ENCODE results near the gene ZNF32.
A peak's percentile ranks its signal among the peaks of the same experiment; 100 is the strongest.

ZNF32 gene

DNA sequence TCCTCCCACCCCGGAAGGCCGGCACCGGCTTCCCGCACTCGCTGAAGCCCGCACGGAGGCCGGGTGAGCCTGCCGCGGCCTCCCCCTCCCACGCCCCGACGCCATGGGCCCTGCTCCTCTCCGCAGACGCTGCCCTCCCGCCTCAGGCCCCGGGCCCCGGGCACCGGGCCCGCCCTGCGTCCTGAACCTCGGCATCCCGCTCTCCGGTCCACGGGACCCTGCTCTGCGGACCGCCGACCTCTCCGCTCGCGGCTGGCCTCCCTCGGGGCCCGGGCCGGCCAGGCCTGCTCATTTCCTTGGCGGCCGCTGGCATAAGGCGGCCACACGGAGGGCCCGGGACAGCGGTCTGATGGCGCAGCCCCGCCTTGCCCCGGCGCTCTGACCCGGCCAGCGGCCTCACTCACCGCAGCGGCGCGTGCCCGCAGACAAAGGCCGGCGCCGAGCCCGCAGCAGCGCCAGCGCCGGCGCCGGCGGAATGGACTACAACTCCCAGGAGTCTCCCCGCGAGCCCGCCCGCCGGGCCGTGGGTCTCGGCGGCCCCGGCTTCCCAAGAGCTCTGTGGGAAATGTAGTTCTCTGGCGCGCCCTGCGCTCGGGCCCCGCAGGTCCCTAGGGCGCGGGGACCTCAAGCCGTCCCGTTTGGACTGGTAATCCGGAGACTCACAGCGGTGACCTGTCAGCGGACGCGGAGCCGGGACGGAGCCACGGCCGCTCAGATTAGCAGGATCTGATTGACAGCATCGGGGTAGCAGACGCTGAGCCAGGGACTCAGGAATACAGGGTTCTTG, at the start of gene ZNF32:
Gene ZNF32 (minus strand): TSS at position 484 of the 787 bp plus-strand sequence. CDS start 2,748 bp downstream, outside the sequence.
- Histone ChIP-seq H3K4me3 (peak within 1 kb of the TSS; percentile 61 to 90 (median 70)), H3K27ac (peak within 1 kb of the TSS; percentile 78 to 94 (median 88))

- no peak overlapping the region for H3K4me3 ChIP-seq
- no peak overlapping the region for H3K27ac ChIP-seq
Observed at GRCh38 chr10:43698156-43698555, 49.5 kb upstream of the ZNF32 start.

DNA sequence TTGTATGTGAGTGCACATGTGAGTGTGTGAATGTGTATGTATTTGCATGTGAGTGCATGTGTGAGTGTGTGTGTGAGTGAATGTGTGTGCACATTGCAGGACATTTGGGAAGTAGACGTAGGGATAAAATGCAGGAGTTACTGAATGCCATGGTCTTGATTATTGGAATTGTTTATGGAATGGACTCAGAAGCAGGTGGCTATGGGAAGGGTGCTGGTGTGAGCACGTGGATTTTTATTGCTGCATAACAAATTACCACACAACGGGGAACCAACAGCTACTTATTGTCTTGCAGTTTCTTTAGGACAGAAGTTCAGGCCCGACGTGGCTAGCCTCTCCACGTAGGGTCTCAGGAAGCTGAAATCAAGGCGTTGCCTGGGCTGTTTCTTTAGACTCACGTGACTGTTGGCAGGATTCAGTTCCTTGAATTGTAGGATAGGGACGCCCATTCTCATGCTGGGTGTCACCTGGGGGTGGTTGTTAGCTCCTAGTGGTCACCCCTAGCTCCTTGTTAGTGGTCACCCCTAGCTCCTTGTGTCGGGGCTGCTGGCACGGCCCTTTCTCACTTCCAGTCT, 48.3 kb upstream of the ZNF32 start:
- Histone ChIP-seq H3K4me3 (no peak overlapping the region), H3K27ac (no peak overlapping the region)

DNA sequence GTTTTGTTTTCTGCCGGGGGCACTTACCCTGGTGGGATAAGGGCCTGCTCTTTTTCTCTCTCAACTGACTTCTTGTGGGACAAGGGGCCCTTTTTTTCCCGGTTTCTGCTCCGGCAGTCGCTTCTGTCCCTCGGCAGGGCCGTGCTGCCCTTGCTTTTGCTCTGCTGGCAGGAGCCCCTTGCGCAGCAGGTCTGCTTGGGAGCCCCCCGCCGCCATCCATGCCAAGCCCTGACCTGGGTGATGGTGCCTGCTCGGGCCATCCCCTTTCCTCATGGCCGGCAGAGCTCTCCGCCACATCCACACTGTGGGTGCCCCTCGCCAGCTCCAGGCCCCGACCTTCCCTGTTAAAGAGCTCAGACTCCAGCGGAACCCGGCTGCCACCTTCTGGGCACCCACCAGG, 47.0 kb upstream of the ZNF32 start:
- Histone ChIP-seq H3K4me3 (no peak overlapping the region), H3K27ac (no peak overlapping the region)

DNA sequence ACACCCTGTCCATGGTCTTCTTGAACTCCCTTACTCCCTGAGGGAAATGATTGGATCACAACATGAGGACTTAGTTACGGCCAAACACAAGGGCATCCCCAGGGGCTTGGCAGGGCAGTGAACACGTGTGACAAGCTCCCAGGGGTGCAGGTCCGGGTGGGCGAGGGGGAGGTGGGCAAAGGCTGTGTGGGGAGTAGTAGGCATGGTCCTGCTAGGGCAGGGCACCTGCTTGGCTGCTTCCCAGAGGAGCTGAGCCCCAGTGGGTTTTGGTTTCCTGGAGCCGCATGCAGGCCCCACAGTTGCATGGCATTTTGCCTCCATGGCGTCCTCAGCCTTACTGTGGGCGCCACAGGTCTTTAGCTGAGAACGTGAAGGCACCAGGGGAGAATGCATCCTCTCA, 46.6 kb upstream of the ZNF32 start:
- Histone ChIP-seq H3K27ac (no peak overlapping the region), H3K4me3 (no peak overlapping the region)

- no peak overlapping the region for H3K27ac ChIP-seq
- no peak overlapping the region for H3K4me3 ChIP-seq
Observed at GRCh38 chr10:43694526-43694925, 45.8 kb upstream of the ZNF32 start.

DNA sequence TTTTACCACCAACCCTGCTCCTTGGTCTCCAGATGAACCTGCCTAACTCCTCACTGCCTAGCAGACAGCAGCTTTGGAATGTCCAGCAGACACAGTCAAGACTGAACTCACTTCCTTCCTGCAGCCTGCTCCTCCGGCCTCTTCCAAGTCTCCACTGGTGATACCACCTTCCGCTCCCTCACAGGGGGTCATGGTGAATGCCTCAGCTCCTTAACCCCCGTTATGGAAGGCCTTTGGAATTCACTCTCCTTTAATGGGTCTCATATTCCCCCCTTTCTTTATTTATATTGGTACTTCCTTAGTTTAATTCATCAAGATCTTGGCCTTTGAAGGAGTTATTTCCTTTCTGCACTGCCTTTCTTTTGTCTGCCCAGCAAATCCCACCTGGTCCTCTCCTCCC, 44.9 kb upstream of the ZNF32 start:
- Histone ChIP-seq H3K27ac (no peak overlapping the region), H3K4me3 (no peak overlapping the region)

DNA sequence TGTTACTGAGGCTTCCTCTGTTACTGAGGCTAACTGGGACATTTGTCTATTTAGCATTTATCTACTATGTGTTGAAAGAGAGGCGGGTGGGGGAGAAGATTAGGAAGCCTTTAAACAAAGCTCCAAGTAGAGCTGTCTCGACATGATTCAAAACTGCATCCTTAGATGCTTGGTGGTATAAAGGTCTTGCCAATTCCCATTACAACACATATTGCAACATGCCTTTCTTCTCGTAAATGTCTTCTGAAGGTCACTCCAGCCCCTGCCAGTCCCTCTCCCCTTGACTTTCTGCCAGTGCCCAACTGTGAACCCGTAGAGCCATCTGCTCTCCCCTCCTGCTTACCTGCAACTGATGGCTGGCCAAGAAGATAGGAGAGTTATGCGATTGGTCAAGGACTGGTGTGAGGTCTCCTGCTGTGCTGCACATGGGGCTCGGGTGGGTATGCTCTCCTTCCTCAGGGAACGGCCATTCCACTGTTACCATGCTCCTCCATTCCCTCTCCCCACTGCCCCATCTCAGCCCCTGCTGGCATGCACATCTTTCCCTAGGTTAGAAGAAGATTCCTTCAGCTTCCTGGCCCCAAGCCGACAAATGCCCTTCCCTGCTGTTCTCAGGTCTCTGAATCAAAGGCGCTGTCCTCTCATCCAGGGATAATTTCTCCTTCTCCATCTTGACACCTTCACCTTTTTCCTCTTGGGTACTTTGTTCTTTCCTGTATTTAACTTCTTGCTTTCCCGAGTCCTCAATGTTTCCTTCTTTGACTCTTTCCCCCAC, 43.6 kb upstream of the ZNF32 start:
- H3K27ac ChIP-seq = no peak overlapping the region

GRCh38 chr10:43691485-43691884, 42.8 kb upstream of the ZNF32 start:
- H3K27ac ChIP-seq = peak overlapping the region in 1 of 21 experiments; percentile 50
- no peak overlapping the region for H3K4me3 ChIP-seq

More for the DNA sequence above, 43.6 kb upstream of the ZNF32 start:
- no peak overlapping the region for H3K4me3 ChIP-seq

DNA sequence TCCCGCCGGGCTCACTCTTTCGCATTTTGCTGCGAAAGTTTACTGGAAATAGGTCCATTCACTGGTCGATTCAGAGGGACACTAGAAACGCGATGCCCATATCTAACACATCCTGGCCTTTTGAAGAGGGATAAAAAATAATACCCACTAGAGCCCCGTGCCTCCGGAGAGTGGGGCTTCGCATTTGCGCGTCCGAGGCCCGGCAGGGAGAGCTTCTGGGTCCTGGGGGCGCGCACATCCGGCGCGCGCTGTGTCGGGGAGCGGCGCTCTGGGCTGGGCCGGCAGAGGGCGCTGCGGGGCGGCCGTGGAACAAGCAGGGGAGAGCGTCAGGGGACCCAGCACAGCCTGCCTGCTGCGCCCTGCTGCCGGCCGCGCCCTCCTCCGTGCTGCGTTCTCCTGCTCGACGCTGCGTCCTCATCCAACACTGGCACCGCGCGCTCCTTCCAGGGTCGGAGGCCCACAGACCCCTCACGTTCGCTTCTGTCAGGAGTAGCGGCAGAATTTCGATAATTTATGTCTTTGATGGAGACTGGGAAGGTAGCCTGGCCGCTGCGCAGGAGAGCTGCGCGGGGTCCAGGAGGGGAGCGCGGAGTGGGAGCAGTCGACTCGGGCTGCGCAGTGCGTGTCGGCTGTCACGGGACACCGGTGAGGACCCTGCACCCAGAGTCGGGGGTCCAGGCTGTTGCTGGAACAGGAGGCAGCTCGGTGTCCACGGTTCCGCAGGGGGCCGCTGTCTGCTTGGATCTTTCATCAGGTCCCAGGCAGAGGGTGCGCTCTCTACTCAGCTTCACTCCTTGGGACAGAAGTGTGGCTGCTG, 41.5 kb upstream of the ZNF32 start:
- Histone ChIP-seq H3K27ac (peak overlapping the region in 20 of 21 experiments; percentile 51 to 89 (median 76)), H3K4me3 (peak overlapping the region; percentile 33 to 46 (median 38))

DNA sequence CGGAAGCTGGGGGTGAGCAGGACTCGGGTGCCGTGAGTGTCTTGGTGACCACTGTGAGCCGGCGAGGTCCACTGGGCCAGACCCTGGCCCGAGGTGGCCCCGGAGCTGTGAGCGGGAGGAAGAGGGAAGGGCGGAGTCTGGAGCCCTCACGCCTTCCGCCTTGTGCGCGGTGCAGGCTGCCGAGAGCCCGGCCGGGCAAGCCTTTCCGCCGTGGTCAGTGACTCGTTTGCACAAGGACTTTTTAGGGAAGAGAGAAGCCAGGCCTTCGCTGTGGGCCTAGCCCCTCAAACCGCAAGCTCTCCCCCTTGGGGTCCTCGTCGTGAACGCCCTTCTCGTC, 40.9 kb upstream of the ZNF32 start:
- peak overlapping the region; percentile 33 to 46 (median 38) for H3K4me3 ChIP-seq
- peak overlapping the region in 20 of 21 experiments; percentile 51 to 89 (median 76) for H3K27ac ChIP-seq

DNA sequence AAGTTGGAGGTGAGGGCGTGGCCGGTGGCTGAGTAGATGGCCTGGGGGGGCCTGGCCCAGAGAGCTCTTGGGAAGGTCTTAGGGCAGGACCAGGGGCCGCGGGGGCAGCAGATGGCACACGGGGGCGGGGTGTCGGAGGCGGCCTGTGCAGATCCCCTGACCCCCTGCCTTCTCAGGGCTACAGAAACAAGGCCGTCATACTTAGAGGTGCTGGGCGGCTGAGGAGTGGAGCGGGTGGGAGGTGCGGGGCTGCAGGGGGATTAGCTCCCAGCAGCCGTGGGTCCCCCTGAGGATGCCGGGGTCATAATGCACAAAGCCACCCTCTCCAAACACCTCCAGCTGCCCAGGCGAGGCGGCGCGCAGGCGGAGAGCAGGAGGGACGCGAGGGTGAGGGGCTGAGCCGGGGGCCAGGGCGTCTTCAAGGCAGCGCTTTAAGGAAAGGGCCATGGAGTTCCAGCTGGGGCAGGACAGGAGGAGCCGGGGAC, 40.4 kb upstream of the ZNF32 start:
- peak overlapping the region in 6 of 7 experiments; percentile 33 to 46 (median 38) for H3K4me3 ChIP-seq
- peak overlapping the region in 13 of 21 experiments; percentile 57 to 84 (median 77) for H3K27ac ChIP-seq

GRCh38 chr10:43688348-43688892, 39.7 kb upstream of the ZNF32 start:
- H3K27ac ChIP-seq = no peak overlapping the region
- H3K4me3 ChIP-seq = no peak overlapping the region

- no peak overlapping the region for H3K27ac ChIP-seq
- no peak overlapping the region for H3K4me3 ChIP-seq
Observed at GRCh38 chr10:43687373-43687772, 38.7 kb upstream of the ZNF32 start.

- no peak overlapping the region for H3K27ac ChIP-seq
Observed at GRCh38 chr10:43686414-43686813, 37.7 kb upstream of the ZNF32 start.

DNA sequence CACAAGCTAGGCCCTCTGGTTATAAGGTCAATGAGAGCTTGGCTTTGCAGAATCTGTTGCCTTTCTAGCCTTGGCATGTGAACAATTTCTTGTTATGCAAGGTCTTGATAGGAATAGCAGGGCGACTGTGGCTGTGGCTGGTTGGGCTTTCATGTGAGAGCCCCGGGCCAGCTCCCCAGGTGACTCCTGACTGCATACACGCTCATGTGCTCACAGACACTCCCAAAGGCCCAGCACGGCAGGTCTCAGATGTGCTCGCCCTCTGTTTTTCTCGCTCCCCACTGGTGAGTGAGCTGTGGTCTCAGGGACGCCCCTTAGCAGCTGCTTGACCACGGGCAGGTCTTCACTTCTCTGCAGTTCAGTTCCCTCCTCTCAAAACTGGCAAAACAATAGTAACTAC, 37.1 kb upstream of the ZNF32 start:
- no peak overlapping the region for H3K27ac ChIP-seq
- no peak overlapping the region for H3K4me3 ChIP-seq

More at GRCh38 chr10:43686414-43686813, 37.7 kb upstream of the ZNF32 start:
- H3K4me3 ChIP-seq = no peak overlapping the region

DNA sequence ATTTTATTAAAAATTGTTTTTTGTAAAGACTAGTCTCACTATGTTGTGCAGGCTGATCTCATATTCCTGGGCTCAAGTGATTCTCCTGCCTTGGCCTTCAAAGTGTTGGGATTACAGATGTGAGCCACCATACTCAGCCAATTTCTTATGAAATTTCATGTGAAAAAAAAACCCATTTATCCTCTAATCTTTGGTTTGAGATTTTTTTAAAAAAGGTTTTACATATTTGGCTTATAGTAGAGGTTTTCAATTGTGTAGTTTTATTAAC, 35.5 kb upstream of the ZNF32 start:
- Histone ChIP-seq H3K27ac (no peak overlapping the region), H3K4me3 (no peak overlapping the region)

GRCh38 chr10:43683451-43684291, 35.0 kb upstream of the ZNF32 start:
- no peak overlapping the region for H3K4me3 ChIP-seq
- H3K27ac ChIP-seq = no peak overlapping the region

DNA sequence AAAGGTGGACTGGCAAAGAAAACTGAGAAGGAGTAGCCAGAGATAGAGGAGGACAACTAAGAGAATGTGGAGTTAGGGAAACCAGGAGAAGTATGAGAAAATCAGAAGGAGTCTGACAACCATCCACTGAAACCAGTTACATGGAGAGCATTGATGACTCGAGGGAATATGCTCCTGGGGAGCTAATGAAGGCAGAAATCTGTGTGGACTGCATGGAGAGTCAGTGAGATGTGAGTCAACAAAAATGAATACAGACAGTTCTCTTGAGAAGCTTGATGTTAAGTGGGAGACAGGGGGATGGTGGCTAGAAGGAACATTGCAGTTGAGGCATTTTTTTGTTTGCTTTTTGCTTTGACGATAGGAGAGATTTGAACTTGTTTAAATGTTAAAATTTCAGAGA, 34.3 kb upstream of the ZNF32 start:
- Histone ChIP-seq H3K27ac (no peak overlapping the region), H3K4me3 (no peak overlapping the region)
